Omental fat pad (tissue), 4 donors: Measurements from ENCODE around the gene NUTF2. TPM values are rescaled to one million over a fixed set of nuclear protein-coding genes. Genes with fewer than 3 reads are reported as not detected.

Experiments
- ATAC-seq: fragments of 150-250 bp; one replicate; pipeline ENCODE4 v1.9.1; 2016; ENCODE audit warnings: mild to moderate bottlenecking, moderate library complexity; ENCODE audit not compliant: low FRiP score
- DNase-seq: peaks from one replicate; pipeline ENCODE4 v3.0.0-alpha.2; 2019; ENCODE audit warnings: low spot score
- total RNA-seq, 4 donors: library from RNA; depleted of rRNA; stranded (reverse); fragments of >200 nt; gene quantifications; one replicate each; pipeline ENCODE4 v1.1.0, GENCODE V29; 2016
- TF ChIP-seq, protein P1 (sequence below), 3 donors: fragments of 450-650 bp; IDR thresholded peaks; one replicate each; pipeline ENCODE4 v1.5.1; 2016 to 2017; ENCODE audit warnings: antibody characterized with exemption in 3 of 3, mild to moderate bottlenecking in 3 of 3, moderate library complexity in 2 of 3

Gene NUTF2
- total RNA-seq, 4 donors from 2014 or later, result 79.0 to 150 (median 110) TPM

DNA sequence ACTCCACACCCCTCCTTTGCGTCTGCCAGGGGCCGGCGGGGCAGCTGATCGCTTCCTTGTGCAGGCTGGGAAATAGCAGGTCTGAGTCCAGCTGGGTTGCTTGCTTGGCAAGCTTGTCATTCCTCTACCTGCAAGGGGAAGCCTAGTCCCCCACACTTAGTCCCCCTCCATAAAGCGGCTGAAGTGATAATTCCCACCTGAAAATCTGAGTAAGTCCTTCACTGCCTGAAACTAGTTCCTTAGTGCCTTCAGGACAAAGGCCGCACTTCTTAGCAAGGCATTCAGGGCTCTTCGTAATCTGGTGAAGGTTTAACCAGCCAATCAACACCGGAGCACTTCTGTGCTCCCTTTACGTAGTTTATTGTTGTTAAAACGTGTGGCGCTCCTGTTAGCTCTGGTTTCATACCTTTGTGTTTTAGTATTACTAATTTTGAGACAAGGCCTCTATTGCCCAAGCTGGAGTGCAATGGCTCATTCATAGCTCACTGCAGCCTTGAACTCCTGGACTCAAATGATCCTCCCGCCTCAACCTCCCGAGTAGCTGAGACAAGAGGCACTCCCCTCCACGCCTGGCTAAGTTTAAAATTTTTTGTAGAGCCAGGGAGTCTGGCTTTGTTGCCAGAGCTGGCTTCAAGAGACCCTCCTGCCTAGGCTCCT is 47.1 kb downstream of the NUTF2 start:
- DNase-seq, result no peak
- TF ChIP-seq, protein P1, sequence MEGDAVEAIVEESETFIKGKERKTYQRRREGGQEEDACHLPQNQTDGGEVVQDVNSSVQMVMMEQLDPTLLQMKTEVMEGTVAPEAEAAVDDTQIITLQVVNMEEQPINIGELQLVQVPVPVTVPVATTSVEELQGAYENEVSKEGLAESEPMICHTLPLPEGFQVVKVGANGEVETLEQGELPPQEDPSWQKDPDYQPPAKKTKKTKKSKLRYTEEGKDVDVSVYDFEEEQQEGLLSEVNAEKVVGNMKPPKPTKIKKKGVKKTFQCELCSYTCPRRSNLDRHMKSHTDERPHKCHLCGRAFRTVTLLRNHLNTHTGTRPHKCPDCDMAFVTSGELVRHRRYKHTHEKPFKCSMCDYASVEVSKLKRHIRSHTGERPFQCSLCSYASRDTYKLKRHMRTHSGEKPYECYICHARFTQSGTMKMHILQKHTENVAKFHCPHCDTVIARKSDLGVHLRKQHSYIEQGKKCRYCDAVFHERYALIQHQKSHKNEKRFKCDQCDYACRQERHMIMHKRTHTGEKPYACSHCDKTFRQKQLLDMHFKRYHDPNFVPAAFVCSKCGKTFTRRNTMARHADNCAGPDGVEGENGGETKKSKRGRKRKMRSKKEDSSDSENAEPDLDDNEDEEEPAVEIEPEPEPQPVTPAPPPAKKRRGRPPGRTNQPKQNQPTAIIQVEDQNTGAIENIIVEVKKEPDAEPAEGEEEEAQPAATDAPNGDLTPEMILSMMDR (IDR thresholded peaks at IDR 0.05), result no peak
- no peak for ATAC-seq

DNA sequence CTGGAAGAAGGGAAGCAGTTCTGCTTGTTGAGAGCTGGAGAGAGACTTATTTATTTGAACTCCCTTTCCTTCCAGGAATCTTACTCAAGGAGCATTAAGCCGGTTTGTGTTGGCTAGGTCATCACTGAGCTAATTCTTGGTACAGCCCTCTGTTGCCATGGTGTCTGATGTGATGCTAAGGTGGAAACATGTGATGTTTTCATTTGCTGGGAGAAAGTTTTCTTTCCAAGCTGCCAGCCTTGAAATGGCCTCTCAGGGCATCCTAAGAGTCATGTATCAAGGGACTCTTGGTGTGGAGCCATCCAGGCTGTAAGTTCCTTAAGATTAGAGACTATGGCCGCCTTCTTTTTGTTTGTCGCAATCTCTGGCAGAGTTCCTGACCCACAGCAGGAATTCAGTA is 50.5 kb downstream of the NUTF2 start:
- DNase-seq (no peak), ATAC-seq (no peak)
- TF ChIP-seq, protein P1 (IDR thresholded peaks at IDR 0.05), result no peak

DNA sequence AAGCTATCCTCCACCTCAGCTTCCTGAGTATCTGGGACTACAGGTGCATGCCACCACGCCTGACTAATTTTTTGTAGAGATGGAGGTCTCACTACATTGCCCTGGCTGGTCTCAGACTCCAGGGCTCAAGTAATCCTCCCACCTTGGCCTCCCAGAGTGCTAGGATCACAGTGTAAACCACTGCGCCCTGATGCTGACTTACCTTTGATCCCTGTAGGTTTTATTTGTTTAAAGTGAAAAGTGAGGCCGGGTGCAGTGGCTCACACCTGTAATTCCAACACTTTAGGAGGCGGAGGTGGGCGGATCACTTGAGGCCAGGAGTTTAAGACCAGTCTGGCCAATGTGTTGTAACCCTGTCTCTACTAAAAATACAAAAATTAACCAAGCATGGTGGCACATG is 55.0 kb downstream of the NUTF2 start:
- TF ChIP-seq, protein P1 (IDR thresholded peaks at IDR 0.05), result no peak
- DNase-seq (no peak), ATAC-seq (no peak)

DNA sequence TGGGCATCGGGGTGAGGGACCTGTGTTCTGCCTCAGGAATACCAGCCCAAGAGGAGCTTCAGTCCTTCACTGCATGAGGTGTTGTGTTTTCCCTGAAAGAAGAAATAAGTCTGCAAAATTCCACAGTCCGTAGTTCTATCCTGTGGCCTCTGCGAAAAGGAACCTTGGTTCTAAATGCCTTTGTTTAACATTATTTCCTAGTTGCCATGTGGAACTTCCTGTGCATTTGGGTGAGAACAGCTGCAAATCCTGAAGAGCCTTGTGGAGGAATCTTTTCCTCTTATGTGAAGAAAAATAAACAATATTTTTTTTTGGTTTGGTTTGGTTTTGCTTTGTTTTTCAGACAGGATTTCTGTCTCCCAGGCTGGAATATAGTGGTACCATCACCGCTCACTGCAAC is 56.1 kb downstream of the NUTF2 start:
- TF ChIP-seq, protein P1 (IDR thresholded peaks at IDR 0.05), result no peak
- DNase-seq (no peak), ATAC-seq (no peak)

DNA sequence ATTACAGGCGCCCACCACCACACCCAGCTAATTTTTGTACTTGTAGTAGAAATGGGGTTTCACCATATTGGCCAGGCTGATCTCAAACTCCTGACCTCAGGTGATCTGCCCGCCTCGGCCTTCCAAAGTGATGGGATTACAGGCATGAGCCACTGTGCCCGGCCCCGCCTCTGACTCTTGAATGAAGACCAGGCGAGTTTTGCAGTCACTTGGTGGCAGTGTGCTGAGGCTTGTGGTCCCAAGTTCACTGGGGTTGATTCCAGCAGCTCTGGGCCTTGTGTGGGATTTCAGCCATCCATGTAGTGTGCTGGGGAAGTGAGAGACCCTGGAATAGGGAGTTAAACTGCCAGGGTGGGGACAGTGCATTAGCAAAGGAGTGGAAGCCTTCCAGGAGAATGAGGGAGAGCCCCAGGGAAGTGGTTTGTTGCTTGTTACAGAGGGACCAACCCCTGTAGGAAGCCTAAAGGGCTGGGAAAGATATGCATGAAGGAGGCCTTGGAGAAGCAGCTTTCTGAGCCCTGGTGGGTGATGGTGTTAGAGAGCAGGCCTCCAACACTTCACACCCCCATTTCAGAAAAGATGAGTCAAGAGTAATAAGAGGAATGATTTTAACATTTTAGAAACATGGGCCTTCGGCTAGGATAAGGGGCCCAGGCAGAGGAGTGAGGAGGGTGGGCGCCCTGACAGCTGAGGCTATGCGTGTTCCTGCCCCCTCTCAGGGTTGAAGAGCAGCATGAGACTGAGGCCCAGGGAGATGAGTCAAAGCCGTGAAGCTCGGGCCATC is 60.9 kb downstream of the NUTF2 start:
- TF ChIP-seq, protein P1 (IDR thresholded peaks at IDR 0.05), result no peak

DNA sequence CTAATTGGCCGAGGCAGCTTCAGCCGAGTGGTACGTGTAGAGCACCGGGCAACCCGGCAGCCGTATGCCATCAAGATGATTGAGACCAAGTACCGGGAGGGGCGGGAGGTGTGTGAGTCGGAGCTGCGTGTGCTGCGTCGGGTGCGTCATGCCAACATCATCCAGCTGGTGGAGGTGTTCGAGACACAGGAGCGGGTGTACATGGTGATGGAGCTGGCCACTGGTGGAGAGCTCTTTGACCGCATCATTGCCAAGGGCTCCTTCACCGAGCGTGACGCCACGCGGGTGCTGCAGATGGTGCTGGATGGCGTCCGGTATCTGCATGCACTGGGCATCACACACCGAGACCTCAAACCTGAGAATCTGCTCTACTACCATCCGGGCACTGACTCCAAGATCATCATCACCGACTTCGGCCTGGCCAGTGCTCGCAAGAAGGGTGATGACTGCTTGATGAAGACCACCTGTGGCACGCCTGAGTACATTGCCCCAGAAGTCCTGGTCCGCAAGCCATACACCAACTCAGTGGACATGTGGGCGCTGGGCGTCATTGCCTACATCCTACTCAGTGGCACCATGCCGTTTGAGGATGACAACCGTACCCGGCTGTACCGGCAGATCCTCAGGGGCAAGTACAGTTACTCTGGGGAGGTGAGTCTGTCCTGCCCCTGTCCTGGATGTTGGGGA is 62.5 kb downstream of the NUTF2 start:
- TF ChIP-seq, protein P1 (IDR thresholded peaks at IDR 0.05), result no peak
- DNase-seq, result no peak
- ATAC-seq, result peak; percentile 41

More for the DNA sequence above, 60.9 kb downstream of the NUTF2 start:
- no peak for DNase-seq
- no peak for ATAC-seq
